ENCODE measurements around the gene GFOD2. TPM values are rescaled to one million over a fixed set of nuclear protein-coding genes. Genes with fewer than 3 reads are reported as not detected.

The GFOD2 gene
- total RNA-seq, 2 experiments from 2014 or later: 16.2 to 18.0 TPM

DNA sequence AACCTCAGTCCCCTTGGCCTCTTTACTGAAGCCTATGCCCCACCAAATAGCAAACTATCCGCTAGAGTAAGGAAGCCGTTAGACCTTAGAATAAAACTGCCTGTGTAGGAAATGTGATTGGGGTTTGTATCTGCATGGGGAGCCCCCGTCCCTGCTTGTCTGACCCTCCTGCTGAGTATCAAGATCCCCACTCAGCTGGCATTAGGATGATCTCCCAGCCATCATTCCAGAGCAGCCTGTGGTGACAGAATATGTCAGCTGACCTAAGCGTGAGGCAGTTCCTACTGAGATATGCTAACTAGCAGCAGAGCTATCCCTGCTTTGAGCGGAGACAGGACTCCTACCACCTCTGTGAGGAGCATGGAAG is 645 bp upstream of the GFOD2 start:
- peaks cover 25% of the 10 kb centered on the region for H3K36me3 ChIP-seq (ENCODE audit: insufficient read depth, low read length)
- H3K4me3 ChIP-seq (ENCODE audit: low read depth, low read length, poor library complexity, severe bottlenecking): peak overlapping the region; percentile 76
- peak overlapping the region; percentile 67; the same call in 1 of the 2 replicates for H2AFZ ChIP-seq (ENCODE audit: low read length)
- intact Hi-C loops (cut with micrococcal nuclease; ENCODE audit: unreplicated experiment): no loop called here
- no peaks in the 10 kb centered on the region for H4K20me1 ChIP-seq (ENCODE audit: insufficient read depth, low read length)
- TF ChIP-seq, protein P1, sequence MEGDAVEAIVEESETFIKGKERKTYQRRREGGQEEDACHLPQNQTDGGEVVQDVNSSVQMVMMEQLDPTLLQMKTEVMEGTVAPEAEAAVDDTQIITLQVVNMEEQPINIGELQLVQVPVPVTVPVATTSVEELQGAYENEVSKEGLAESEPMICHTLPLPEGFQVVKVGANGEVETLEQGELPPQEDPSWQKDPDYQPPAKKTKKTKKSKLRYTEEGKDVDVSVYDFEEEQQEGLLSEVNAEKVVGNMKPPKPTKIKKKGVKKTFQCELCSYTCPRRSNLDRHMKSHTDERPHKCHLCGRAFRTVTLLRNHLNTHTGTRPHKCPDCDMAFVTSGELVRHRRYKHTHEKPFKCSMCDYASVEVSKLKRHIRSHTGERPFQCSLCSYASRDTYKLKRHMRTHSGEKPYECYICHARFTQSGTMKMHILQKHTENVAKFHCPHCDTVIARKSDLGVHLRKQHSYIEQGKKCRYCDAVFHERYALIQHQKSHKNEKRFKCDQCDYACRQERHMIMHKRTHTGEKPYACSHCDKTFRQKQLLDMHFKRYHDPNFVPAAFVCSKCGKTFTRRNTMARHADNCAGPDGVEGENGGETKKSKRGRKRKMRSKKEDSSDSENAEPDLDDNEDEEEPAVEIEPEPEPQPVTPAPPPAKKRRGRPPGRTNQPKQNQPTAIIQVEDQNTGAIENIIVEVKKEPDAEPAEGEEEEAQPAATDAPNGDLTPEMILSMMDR (conservative IDR thresholded peaks at IDR 0.05; ENCODE audit: low read length): no peak
- no peak for TF ChIP-seq EZH2phosphoT487 (IDR thresholded peaks at IDR 0.05; ENCODE audit: borderline replicate concordance, low read depth, low read length)
- POLR2A ChIA-PET: interaction anchor here (0.7 to 2.1 kb wide), 8 partner anchors 10 to 321 kb away, joined by 3 to 10 read pairs (median 4); partner anchors contain the start of genes ACD, RANBP10 and TSNAXIP1
- H3K9me3 ChIP-seq (ENCODE audit: low read length): no peaks in the 10 kb centered on the region
- CTCF ChIA-PET (ENCODE audit: unreplicated experiment): interaction anchor here (0.7 kb wide), 1 partner anchor 210 kb away, joined by 3 read pairs; no protein-coding TSS in a partner anchor
- H3K9me2 ChIP-seq (ENCODE audit: insufficient read depth, low read length): no peaks in the 10 kb centered on the region
- peak overlapping the region; percentile 63 for H3K27ac ChIP-seq (ENCODE audit: low read depth, low read length, poor library complexity, severe bottlenecking)
- H3K4me2 ChIP-seq (ENCODE audit: low read length): peak overlapping the region; percentile 94
- peak; percentile 40 for DNase-seq (ENCODE audit: low spot score)
- peaks cover 32% of the 10 kb centered on the region for H3K4me1 ChIP-seq (ENCODE audit: insufficient read depth, low read length, poor library complexity, severe bottlenecking)
- TSS peak; percentile 99 for BruUV-seq (replicated peaks)
- peaks cover 30% of the 10 kb centered on the region for H3K79me2 ChIP-seq (ENCODE audit: insufficient read depth, low read depth, low read length)

DNA sequence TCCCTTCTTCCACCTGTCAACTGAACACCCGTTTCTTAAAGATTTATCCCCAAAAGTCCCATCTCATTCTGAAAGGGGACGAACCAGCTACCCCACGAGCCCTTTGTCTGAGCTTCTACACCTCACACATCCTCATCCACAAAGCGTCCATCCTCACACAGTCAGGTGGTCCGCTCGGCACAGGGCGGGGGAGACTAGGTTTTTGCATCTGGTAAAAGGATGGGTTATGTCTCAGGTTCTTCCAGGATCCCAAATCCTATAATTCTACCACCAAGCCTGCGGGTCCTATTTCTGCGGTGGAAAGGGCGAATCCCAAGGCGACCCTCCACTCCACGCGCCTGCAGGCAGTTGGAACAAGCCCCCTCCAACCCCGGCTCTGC is 458 bp downstream of the GFOD2 start:
- peak overlapping the region; percentile 94 for H3K4me2 ChIP-seq (ENCODE audit: low read length)
- TF ChIP-seq EZH2phosphoT487 (IDR thresholded peaks at IDR 0.05; ENCODE audit: borderline replicate concordance, low read depth, low read length): no peak
- TF ChIP-seq, protein P1 (conservative IDR thresholded peaks at IDR 0.05; ENCODE audit: low read length): no peak
- H4K20me1 ChIP-seq (ENCODE audit: insufficient read depth, low read length): no peaks in the 10 kb centered on the region
- peaks cover 35% of the 10 kb centered on the region for H3K79me2 ChIP-seq (ENCODE audit: insufficient read depth, low read depth, low read length)
- no peaks in the 10 kb centered on the region for H3K9me2 ChIP-seq (ENCODE audit: insufficient read depth, low read length)
- H3K27ac ChIP-seq (ENCODE audit: low read depth, low read length, poor library complexity, severe bottlenecking): peak overlapping the region; percentile 2
- peak overlapping the region; percentile 76 for H3K4me3 ChIP-seq (ENCODE audit: low read depth, low read length, poor library complexity, severe bottlenecking)
- DNase-seq (ENCODE audit: low spot score): peak; percentile 38
- intact Hi-C loops (cut with micrococcal nuclease; ENCODE audit: unreplicated experiment): no loop called here
- ChIA-PET POLR2A (interaction anchor here (0.6 to 2.1 kb wide), 10 partner anchors 9 to 129 kb away, joined by 3 to 10 read pairs (median 4); partner anchors contain the start of genes ACD, RANBP10 and TSNAXIP1), CTCF (ENCODE audit: unreplicated experiment) (interaction anchor here (1.5 kb wide), 1 partner anchor 198 kb away, joined by 3 read pairs; no protein-coding TSS in a partner anchor)
- H2AFZ ChIP-seq (ENCODE audit: low read length): peak overlapping the region; percentile 67
- BruUV-seq (replicated peaks): no TSS peak
- no peaks in the 10 kb centered on the region for H3K9me3 ChIP-seq (ENCODE audit: low read length)
- H3K4me1 ChIP-seq (ENCODE audit: insufficient read depth, low read length, poor library complexity, severe bottlenecking): peaks cover 39% of the 10 kb centered on the region
- H3K36me3 ChIP-seq (ENCODE audit: insufficient read depth, low read length): peaks cover 24% of the 10 kb centered on the region

DNA sequence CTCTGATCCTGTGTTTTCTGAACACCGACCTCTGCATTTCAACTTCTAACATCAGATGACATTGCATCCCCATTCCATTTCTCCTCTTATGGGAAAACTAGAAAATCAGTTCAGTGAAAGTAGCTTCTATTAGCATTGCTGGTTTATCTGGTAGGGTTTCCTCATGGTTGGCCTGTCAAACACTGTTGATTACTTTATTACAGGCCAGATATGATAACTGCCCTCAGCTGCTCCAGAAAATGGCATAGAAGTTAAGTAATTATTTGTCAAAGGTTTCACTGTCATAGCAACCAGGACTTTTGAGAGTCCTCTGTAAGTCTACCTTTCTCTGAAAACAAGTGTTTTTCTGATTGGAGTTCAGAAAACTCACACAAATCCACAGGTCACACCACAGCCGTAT is 3.0 kb downstream of the GFOD2 start:
- Histone ChIP-seq H3K4me2 (ENCODE audit: low read length) (peak overlapping the region; percentile 30), H3K27ac (ENCODE audit: low read depth, low read length, poor library complexity, severe bottlenecking) (no peak overlapping the region), H2AFZ (ENCODE audit: low read length) (no peak overlapping the region), H3K9me2 (ENCODE audit: insufficient read depth, low read length) (no peaks in the 10 kb centered on the region), H3K4me3 (ENCODE audit: low read depth, low read length, poor library complexity, severe bottlenecking) (no peak overlapping the region), H4K20me1 (ENCODE audit: insufficient read depth, low read length) (no peaks in the 10 kb centered on the region), H3K9me3 (ENCODE audit: low read length) (no peaks in the 10 kb centered on the region), H3K36me3 (ENCODE audit: insufficient read depth, low read length) (peaks cover 19% of the 10 kb centered on the region), H3K4me1 (ENCODE audit: insufficient read depth, low read length, poor library complexity, severe bottlenecking) (peaks cover 29% of the 10 kb centered on the region), H3K79me2 (ENCODE audit: insufficient read depth, low read depth, low read length) (peaks cover 40% of the 10 kb centered on the region)
- TF ChIP-seq, protein P1 (conservative IDR thresholded peaks at IDR 0.05; ENCODE audit: low read length): no peak
- TF ChIP-seq EZH2phosphoT487 (IDR thresholded peaks at IDR 0.05; ENCODE audit: borderline replicate concordance, low read depth, low read length): no peak
- BruUV-seq (replicated peaks): TSS peak; percentile 22
- CTCF ChIA-PET (ENCODE audit: unreplicated experiment): no interaction called here
- no peak for DNase-seq (ENCODE audit: low spot score)
- POLR2A ChIA-PET: interaction anchor here (0.7 to 2.5 kb wide), 2 partner anchors 11 to 34 kb away, joined by 3 to 8 read pairs; no protein-coding TSS in a partner anchor
- intact Hi-C loops (cut with micrococcal nuclease; ENCODE audit: unreplicated experiment): no loop called here

All from OCI-LY7 (cell line).